Measurements from ENCODE around the gene RGS8. TPM values are rescaled to one million over a fixed set of nuclear protein-coding genes. Genes with fewer than 3 reads are reported as not detected.

RGS8 gene
- total RNA-seq, 1 donor from 2014 or later, result not detected

DNA sequence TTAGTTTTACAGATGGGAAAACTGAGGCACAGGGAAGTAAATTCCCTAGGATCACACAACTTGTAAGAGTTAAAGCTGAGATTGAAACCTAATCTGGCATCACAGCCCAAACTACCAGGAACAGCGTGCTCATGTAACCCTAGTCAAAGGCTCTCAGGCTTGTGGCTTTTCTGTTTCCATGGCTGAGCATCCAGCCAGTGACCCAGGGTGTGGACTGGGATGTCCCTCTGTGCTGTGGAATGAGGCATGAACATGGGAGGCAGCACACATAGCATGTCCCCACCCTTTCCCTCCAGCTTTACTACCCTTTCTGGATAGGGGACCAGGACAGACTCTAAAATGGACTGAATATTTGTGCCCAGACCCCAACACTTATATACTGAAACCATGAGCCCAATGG lies 45.1 kb downstream of the RGS8 start:
- intact Hi-C loops (cut with DNase I), result no loop called here

DNA sequence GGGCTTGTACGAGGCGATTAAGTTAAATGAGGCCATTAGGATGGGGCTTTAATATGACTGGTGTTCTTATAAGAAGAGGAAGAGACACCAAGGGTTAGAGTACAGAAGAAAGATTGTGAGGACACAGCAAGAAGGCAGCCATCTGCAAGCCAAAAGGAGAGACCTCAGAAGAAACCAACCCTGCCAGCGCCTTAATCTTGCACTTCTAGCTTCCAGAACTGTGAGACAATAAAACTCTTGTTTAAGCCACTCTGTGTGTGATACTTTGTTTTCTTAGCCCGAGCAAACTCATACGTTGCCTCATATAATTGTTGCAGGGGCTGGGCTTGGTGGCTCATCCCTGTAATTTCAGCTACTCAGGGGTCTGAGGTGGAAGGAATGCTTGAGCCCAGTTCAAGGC lies 46.6 kb downstream of the RGS8 start:
- no peak overlapping the region for H3K4me3 ChIP-seq
- ATAC-seq (no peak), DNase-seq (no peak)
- no peaks in the 10 kb centered on the region for H3K4me1 ChIP-seq
- no peaks in the 10 kb centered on the region for H3K9me3 ChIP-seq
- no peaks in the 10 kb centered on the region for H3K27me3 ChIP-seq (ENCODE audit: low read depth)
- intact Hi-C loops (cut with DNase I), result no loop called here
- H3K36me3 ChIP-seq, result no peaks in the 10 kb centered on the region
- no peak for TF ChIP-seq CTCF (IDR thresholded peaks at IDR 0.05)
- H3K27ac ChIP-seq, result no peak overlapping the region

More for the DNA sequence above, 45.1 kb downstream of the RGS8 start:
- Histone ChIP-seq H3K27me3 (ENCODE audit: low read depth) (no peaks in the 10 kb centered on the region), H3K4me1 (no peaks in the 10 kb centered on the region), H3K27ac (no peak overlapping the region), H3K36me3 (no peaks in the 10 kb centered on the region), H3K9me3 (no peaks in the 10 kb centered on the region), H3K4me3 (no peak overlapping the region)
- no peak for DNase-seq
- no peak for ATAC-seq
- TF ChIP-seq CTCF (IDR thresholded peaks at IDR 0.05), result no peak

GRCh38 chr1:182635871-182636270 lies 48.5 kb downstream of the RGS8 start:
- Histone ChIP-seq H3K9me3 (no peaks in the 10 kb centered on the region), H3K27ac (no peak overlapping the region), H3K4me3 (no peak overlapping the region), H3K36me3 (no peaks in the 10 kb centered on the region), H3K27me3 (ENCODE audit: low read depth) (no peaks in the 10 kb centered on the region), H3K4me1 (no peaks in the 10 kb centered on the region)
- intact Hi-C loops (cut with DNase I), result no loop called here
- no peak for DNase-seq
- no peak for TF ChIP-seq CTCF (IDR thresholded peaks at IDR 0.05)
- no peak for ATAC-seq

Other genes starting within 250 kb of the RGS8 start
- gene RGSL1, start 234.4 kb downstream of the RGS8 start, total RNA-seq, result not detected
- 16.5 TPM for gene RNASEL, start 95.3 kb downstream of the RGS8 start, total RNA-seq
- 14.6 TPM for gene RGS16, start 80.2 kb downstream of the RGS8 start, total RNA-seq
- 48.7 TPM for gene NPL, start 105.2 kb upstream of the RGS8 start, total RNA-seq
- gene DHX9, start 154.8 kb upstream of the RGS8 start, total RNA-seq, result 121 TPM